HG03045 (cell line): ENCODE data around the gene CTNNA2.

Experiments
- ATAC-seq: cut with Tn5 transposase; IDR thresholded peaks from one replicate; pipeline ENCODE4 v1.9.1; 2021; ENCODE audit warnings: mild to moderate bottlenecking, moderate library complexity; ENCODE audit not compliant: unreplicated experiment

CTNNA2 gene

GRCh38 chr2:80302314-80303005 is 789.6 kb downstream of the CTNNA2 start:
- no peak for ATAC-seq

GRCh38 chr2:80303006-80303908 is 790.4 kb downstream of the CTNNA2 start:
- ATAC-seq: no peak

GRCh38 chr2:80303909-80304837 is 791.3 kb downstream of the CTNNA2 start, which contains the start of gene LRRTM1:
Gene LRRTM1 (minus strand): TSS chr2:80304752. CDS start chr2:80303819, 933 bp downstream.
- no peak for ATAC-seq

GRCh38 chr2:80311304-80311703 is 798.5 kb downstream of the CTNNA2 start:
- no peak for ATAC-seq

- ATAC-seq: no peak
Observed at GRCh38 chr2:80312282-80312839, 799.5 kb downstream of the CTNNA2 start.

- no peak for ATAC-seq
Observed at GRCh38 chr2:80322311-80322920, 809.6 kb downstream of the CTNNA2 start.

DNA sequence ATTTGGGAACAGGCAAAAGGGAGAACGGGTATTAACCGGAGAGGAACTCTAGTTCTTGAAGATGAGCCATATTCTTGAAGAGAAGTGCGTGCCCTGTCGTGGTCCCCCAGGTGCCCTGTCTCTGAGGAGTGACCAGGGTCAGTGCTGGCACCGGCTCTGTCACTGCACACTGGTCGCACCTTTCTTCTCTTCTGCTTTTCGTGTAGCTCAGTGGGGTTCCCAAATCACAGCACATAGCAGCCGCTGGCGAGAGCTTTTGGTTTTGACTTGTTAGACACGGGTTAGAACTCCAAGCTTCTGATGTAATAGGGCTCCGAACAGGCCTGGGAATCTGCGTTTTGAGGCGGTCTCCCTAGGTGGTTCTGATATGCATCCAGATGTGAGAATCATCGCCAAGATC is 810.1 kb downstream of the CTNNA2 start:
- ATAC-seq: no peak

- ATAC-seq: no peak
Observed at GRCh38 chr2:80323610-80324009, 810.8 kb downstream of the CTNNA2 start.

DNA sequence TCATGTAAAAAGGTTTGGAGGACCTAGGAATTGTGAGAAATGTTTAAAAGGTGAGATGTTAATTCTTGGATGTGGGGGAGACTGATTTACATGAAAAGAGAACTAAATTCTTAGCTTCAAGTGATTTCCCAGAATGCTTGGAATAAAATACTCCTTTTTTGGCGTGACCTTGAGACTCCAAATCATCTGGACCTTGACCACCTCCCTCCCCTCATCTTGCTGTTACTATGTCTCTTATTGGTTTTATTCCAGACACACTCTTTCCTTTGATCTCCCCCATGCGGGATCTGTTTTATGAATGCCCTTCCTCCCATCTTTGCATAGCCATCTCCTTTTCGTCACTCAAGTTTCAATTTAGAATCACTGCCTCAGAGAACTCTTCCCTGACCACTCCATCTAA is 811.7 kb downstream of the CTNNA2 start:
- ATAC-seq: no peak

- ATAC-seq: no peak
Observed at GRCh38 chr2:80326214-80326613, 813.4 kb downstream of the CTNNA2 start.

DNA sequence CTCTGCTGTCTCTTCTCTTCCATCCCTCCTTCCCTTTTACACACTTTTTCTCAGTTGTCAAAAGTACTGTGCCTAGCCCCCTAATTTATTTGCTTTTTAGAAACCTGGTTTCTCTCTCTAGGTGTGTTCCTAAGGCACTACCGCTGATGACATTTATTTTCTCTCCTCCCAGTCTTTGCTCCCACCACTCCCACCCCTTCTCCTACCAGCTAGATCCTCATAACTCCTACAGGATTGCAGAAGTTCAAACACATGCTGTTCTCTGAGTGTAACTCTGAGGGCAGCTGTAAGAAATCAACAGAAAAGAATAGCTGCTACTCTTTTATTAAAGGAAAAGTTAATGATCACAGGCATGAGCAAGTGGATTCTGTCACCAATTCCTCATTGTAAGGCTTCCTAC is 814.0 kb downstream of the CTNNA2 start:
- no peak for ATAC-seq

GRCh38 chr2:80328159-80328571 is 815.3 kb downstream of the CTNNA2 start:
- no peak for ATAC-seq

GRCh38 chr2:80329491-80329890 is 816.6 kb downstream of the CTNNA2 start:
- ATAC-seq: no peak

GRCh38 chr2:80330527-80331450 is 817.9 kb downstream of the CTNNA2 start:
- no peak for ATAC-seq

DNA sequence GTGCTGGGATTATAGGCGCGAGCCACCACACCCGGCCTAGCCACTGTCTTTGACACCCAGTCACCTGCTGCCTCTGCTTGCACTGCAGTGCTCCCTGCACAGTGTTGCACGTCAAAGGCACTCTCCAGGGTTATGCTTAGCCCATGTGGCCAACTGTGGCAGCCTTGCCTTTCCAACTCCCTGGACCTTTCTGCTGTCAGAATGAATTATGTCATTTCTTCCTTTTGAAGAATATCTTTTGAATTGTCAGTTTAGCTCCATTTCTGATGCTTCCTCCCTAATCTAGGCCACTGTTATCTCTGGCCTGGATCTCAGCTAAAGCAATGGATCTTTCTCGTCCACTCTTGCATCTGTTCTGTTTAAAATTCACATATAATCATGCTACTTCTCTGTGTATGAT is 821.0 kb downstream of the CTNNA2 start:
- no peak for ATAC-seq

GRCh38 chr2:80335411-80335810 is 822.6 kb downstream of the CTNNA2 start:
- ATAC-seq: no peak

GRCh38 chr2:80338794-80339193 is 825.9 kb downstream of the CTNNA2 start:
- no peak for ATAC-seq

- no peak for ATAC-seq
Observed at GRCh38 chr2:80340022-80340421, 827.2 kb downstream of the CTNNA2 start.

GRCh38 chr2:80348078-80348477 is 835.2 kb downstream of the CTNNA2 start:
- no peak for ATAC-seq
